ENCODE results near the gene UGT1A6.

UGT1A6 gene

DNA sequence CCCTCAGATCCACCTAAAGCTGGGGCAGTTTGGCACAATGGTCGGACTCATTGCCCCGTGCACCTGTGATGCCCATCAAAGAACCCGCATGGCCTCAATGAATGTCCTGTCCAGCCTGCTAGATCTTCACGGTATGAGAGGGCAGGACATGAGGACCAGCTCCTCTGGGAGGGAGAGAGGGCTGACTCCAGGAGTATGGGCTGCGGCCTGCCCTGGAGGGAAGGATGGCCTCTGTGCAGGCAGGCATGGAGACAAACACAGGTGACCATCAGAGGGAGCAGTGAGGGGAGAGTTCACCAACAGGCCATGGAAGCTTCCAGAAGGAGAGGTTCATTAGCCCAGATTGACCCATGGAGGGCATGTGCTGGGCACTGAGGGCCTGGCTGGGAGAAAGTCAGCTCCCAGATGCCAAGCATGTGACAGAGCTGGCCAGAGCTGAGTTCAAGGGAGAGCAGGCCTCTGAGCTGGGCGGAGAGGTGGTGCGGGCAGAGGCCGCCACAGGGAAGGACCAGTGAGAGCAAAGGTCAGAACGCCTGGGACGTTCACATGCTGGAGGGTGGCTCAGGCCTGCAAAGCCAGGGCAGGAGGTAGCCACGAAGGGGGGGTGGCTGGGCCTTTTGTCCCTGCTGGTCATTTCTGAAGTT lies 125.4 kb downstream of the UGT1A6 start:
- no peak for DNase-seq (ENCODE audit: low read depth in 2 of 2, low spot score in 1 of 2)

GRCh38 chr2:233818639-233819621 lies 126.2 kb downstream of the UGT1A6 start:
- no peak for DNase-seq (ENCODE audit: low read depth in 2 of 2, low spot score in 1 of 2)

DNA sequence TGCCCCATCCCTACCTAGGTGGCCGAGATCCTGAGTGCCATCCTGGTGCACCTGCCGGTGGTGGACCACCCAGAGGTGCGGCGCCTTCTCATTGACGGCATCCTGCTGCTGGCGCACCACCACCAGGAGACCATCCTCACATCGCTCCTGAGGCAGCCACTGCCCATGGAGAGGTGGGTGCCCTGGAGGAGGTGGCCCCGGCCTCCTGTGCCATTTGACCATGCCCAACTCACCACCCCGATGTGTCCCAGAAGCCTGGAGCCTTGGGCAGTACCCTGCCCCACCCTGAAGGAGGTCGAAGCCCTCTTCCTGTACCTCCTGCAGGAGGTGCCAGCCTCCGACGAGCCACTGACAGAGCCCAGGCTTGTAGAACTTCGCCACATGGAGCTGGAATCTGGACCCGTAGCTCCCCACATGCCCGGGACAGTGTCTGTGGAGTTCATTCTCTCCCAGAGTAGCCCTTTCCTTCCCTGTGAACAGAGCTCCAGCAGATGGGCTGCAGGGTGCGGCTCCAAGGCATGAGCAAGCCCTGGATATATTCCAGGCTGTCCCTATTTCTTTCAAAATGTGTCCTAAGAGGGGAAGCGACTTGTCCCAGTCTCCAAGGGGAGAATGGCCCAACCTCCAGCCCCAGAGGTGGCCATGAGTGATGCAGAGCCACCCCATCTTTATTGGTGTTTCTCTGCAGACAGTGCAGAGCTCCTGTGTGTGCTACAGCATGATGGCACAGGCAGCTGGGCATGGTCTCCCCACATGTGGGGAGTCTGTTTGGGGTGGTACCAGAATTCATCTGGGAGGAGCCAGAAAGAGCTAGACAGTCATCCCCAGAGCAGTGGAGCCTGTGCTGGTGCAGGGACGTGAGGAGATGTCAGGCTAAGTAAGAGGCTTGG lies 127.4 kb downstream of the UGT1A6 start:
- no peak for DNase-seq (ENCODE audit: low read depth in 2 of 2, low spot score in 1 of 2)

DNA sequence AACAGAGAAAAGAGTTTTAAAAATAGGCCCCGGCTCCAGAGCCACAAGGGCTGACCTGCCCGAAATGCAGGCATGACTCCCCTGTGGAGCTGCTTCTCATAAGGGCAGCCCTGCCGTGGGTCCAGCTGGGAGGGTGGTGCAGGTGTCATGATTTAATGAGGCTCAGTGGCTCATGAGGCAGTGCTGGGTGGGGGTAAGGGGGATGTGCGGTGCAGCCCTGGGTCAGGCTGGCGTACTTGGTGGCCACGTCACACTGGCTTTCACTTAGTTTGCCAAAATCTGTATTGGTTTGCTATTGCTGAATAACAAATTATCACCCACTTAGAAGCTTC lies 128.1 kb downstream of the UGT1A6 start:
- no peak for DNase-seq (ENCODE audit: low read depth in 2 of 2, low spot score in 1 of 2)

GRCh38 chr2:233821196-233821595 lies 128.5 kb downstream of the UGT1A6 start:
- no peak for DNase-seq (ENCODE audit: low read depth in 2 of 2, low spot score in 1 of 2)

GRCh38 chr2:233821709-233822100 lies 129.0 kb downstream of the UGT1A6 start:
- no peak for DNase-seq (ENCODE audit: low read depth in 2 of 2, low spot score in 1 of 2)

- no peak for DNase-seq (ENCODE audit: low read depth in 2 of 2, low spot score in 1 of 2)
These were observed 129.5 kb downstream of the UGT1A6 start for GRCh38 chr2:233822101-233822771.

Data from stimulated activated CD8-positive, alpha-beta memory T cell treated with anti-CD3 and anti-CD28 coated beads, Interleukin-4, amount 100 ng/mL, for 1 hour (primary cell).